ENCODE results near the gene SPRED3.

The SPRED3 gene

GRCh38 chr19:38373907-38374331 lies 14.6 kb upstream of the SPRED3 start:
- no peak for DNase-seq (ENCODE audit: low spot score)

DNA sequence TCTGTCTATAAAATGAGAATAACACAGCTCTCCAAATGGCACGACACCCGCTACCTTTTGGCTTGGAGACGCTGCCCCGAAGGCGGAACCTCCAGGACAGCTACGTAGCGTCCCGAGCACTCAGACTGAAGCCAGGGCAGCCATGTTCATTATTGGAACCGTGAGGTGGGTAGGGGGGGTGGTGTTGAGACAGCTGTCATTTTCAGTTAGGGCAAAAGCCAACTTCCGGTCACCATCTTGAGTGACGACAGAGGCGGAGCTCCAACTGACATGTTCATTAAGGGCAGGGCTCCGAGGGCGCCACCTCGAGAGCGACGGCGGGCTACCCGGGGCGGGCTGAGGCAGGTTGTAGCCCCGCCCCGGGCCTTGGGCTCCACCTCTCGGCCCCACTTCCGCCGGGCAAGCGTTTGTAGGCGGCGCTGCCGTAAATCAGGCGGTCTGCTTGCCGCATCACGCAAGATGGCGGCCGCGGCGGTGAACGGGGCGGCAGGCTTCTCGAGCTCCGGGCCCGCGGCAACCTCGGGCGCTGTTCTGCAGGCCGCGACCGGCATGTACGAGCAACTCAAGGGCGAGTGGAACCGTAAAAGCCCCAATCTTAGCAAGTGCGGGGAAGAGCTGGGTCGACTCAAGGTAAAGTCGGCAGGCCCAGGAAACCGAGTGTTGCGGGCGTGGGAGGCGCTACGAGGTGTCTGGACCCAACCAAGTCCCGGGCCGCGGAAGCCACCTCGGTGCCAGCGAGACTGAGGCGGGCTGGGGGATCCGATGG lies 14.0 kb upstream of the SPRED3 start, which contains the start of gene PSMD8:
TSS of gene PSMD8 (plus strand) at position 240 of the 766 bp plus-strand sequence. CDS start at position 271, 31 bp downstream.
- DNase-seq (ENCODE audit: low spot score): peak; percentile 99

- no peak for DNase-seq (ENCODE audit: low spot score)
Measured at GRCh38 chr19:38375098-38375493, 13.4 kb upstream of the SPRED3 start.

GRCh38 chr19:38375748-38376147 lies 12.7 kb upstream of the SPRED3 start:
- DNase-seq (ENCODE audit: low spot score): no peak

GRCh38 chr19:38376576-38376975 lies 11.9 kb upstream of the SPRED3 start:
- no peak for DNase-seq (ENCODE audit: low spot score)

DNA sequence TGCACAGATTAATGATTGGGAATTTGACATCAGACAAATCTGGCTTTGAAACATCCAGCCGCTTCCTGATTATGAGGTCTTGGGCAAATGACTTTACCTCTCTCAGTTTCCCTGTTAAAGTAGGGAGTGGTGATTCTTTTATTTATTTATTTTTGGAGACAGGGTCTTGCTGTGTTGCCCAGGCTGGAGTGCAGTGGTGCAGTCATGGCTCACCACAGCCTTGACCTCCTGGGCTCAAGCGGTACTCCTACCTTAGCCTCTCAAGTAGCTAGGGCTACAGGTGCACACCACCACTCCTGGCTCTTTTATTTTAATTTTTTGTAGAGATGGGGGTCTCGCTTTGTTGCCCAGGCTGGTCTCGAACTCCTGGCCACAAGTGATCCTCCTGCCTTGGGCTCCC lies 11.4 kb upstream of the SPRED3 start:
- no peak for DNase-seq (ENCODE audit: low spot score)

GRCh38 chr19:38378866-38379265 lies 9.6 kb upstream of the SPRED3 start:
- no peak for DNase-seq (ENCODE audit: low spot score)

- DNase-seq (ENCODE audit: low spot score): no peak
Measured at GRCh38 chr19:38381138-38381537, 7.4 kb upstream of the SPRED3 start.

- no peak for DNase-seq (ENCODE audit: low spot score)
Measured at GRCh38 chr19:38383184-38383583, 5.3 kb upstream of the SPRED3 start.

GRCh38 chr19:38383743-38384142 lies 4.8 kb upstream of the SPRED3 start:
- no peak for DNase-seq (ENCODE audit: low spot score)

GRCh38 chr19:38384209-38385027 lies 4.1 kb upstream of the SPRED3 start:
- DNase-seq (ENCODE audit: low spot score): no peak

- DNase-seq (ENCODE audit: low spot score): no peak
Measured at GRCh38 chr19:38385057-38385803, 3.3 kb upstream of the SPRED3 start.

DNA sequence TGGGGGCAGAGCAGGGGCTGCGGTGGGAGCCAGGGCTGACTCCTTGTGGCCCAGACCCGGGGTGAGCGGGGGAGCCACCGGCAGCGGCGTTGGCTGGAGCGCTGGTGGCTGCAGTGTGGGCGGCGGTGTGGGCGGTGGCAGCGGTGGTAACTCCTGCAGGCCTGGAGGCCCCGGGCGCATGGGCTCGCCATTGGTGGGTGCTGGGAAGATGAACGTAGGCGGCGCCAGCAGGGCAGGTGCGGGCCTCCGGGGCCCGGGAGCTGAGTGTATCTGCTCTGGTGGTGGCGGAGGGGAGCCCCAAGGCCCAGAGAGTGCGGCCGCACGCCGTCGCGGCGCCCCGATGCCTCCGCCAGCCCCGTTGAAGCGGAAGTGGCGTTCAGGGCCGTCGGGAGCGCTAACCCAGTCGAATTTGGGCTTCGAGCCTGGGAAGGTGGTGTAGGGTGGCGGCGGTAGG lies 2.7 kb upstream of the SPRED3 start:
- no peak for DNase-seq (ENCODE audit: low spot score)

DNA sequence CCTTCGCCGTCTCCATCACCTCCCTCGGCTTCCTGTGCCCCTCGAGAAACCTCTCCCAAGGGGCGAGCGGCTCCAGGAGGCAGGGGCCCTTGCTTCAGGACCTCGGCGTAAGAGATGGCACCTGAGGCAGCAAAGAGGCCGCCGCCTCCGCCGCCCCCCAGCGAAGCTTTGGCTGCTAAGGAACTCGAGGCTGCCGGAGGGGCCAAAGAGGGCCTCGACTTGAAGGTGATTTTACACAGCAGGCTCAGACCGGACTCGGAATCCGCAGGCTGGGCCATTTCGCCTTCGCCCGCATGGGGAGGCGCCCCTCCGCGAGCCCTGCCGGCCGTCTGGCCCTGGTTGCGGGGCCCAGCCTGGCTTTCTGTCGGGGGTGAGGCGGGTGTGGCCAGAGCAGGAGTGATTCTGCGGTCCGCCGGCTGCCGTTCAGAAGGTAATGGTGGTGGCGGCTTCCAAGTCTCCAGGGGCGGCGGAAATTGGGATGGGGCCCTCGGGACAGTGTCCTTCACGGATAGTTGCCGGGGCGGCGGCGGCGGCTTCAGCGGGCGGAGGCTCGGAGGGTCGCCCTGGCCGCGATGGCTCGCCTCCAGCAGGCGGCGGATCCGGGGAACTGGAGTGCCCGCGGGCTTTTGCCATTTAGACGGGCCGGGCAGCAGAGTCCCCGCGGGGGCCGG lies 2.1 kb upstream of the SPRED3 start:
- DNase-seq (ENCODE audit: low spot score): no peak

DNA sequence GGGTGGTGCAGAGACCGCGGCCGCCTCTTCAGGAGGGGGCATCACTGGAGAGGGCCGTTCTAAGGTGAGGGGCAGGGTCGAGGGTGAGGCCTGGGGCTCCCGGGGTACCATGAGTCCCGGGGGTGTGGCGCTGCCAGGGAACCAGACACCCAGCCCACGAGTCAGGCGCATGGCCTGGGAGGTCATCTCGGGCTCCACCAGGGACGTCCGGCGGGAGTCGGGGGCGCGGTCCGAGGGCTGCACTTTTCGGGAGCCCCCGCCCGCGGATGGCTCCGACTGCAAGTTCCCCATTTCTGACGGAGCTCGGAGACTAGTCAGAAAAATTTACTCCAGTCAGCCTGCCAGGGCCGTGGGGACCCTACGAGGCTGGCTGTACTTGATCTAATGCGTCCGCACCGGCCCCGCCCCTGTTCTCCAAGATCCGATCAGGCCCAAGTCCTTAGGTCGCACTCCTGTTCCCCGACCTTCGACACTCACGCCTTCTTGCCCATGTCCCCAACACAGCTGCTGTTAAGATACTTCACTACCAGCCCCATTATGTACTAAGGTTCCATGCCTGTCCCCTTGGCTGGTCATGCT lies 1.4 kb upstream of the SPRED3 start:
- DNase-seq (ENCODE audit: low spot score): no peak

DNA sequence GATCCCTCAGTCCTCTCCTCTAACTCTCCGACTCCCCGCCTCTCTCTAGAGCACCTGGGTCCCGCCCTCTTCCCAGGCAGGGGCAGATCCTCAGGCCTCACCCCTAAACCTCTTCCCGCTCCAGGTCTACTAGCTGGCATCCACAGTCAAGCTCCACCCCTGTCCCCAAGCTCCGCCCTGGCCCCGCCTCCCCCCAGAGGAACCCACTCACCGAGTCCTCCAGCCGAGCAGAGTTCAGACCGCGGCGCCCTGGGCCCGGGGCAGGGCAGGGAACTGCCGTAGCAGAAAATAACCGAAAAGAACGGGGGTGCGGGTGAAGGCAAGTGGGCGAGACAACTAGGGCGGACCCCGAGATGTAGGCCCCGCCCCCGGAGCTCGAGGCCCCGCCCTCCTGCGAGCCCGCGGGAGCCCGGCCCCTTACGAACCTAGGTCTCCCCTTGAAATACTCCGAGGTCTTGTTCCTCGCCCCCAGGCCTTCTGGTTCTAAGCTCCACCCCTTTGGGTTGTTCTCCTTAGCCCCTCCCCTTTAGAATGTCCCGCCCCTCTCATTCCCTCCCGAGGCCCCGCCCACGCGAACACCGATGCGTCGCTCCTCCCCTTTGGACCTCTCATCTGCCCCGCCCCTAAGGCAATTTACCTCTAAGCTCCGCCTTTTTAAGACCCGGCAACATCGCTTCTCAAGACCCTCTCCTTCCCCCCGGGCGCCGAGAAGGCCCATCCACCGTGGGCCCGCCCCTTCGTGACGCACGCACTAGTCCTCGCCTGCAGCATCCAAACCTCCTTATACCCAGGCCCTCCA lies 748 bp upstream of the SPRED3 start, which contains the start of gene GGN:
TSS of gene GGN (minus strand) at position 485 of the 799 bp plus-strand sequence. CDS start 773 bp downstream, outside the sequence.
- peak; percentile 80 for DNase-seq (ENCODE audit: low spot score)

- DNase-seq (ENCODE audit: low spot score): no peak
Measured at GRCh38 chr19:38389101-38389925, 816 bp downstream of the SPRED3 start.

DNA sequence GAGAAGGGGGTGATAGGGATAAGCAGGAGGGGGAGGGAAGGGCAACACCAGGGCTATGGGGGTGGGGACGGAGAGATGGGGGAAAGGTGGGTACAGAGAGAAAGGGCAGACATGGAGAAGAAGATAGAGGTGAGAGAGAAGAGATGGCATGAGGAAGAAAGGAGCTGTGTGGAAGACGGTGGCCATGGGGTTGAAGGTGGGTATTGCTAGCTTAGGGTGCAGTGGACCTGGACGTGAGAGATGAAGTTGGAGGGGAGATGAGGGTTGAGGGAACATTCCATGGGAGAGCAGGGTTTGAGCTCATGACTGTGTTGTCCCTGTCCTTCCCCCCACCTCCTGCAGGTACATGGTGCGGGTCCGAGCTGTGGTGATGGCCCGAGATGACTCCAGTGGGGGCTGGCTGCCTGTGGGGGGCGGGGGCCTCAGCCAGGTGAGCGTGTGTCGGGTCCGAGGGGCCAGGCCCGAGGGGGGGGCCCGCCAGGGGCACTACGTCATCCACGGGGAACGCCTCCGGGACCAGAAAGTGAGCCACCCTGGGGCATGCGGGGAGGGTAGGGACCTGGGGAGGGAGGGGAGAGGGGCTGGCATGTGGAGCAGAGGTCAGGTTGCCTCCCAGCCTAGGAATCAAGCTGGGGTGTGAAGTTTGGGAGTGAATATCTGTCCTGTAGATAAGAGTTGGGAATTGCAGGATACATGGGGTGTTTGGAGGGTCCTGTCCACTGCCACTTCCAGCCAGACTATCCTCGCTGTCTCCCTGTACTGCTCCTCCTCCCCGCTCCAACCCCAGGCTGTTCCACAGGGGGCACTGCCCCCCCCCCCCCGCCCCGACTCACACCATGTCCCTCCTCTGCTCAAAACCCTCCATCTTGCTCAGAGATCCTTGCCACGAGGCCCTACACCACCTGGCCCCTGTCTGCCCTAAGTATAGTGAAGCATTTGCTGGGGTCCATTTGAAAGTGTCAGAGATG lies 1.7 kb downstream of the SPRED3 start:
- DNase-seq (ENCODE audit: low spot score): no peak

All from CD4-positive, alpha-beta T cell treated with Interleukin-15 for 4 hours (primary cell).